Neural progenitor cell (in vitro differentiated cells): ENCODE data around the gene ADAMTSL1.

Experiments used
- EZH2phosphoT487 ChIP-seq: fragments of 200-600 bp; sonication (generic); IDR thresholded peaks from 2 replicates; pipeline ENCODE4 v1.6.1; 2017; ENCODE audit warnings: antibody characterized with exemption
- TF ChIP-seq, protein P1 (sequence below): fragments of 200-600 bp; sonication (generic); IDR thresholded peaks from 2 replicates; pipeline ENCODE4 v1.5.1; 2017; ENCODE audit warnings: antibody characterized with exemption, mild to moderate bottlenecking

- TF ChIP-seq, protein P1, sequence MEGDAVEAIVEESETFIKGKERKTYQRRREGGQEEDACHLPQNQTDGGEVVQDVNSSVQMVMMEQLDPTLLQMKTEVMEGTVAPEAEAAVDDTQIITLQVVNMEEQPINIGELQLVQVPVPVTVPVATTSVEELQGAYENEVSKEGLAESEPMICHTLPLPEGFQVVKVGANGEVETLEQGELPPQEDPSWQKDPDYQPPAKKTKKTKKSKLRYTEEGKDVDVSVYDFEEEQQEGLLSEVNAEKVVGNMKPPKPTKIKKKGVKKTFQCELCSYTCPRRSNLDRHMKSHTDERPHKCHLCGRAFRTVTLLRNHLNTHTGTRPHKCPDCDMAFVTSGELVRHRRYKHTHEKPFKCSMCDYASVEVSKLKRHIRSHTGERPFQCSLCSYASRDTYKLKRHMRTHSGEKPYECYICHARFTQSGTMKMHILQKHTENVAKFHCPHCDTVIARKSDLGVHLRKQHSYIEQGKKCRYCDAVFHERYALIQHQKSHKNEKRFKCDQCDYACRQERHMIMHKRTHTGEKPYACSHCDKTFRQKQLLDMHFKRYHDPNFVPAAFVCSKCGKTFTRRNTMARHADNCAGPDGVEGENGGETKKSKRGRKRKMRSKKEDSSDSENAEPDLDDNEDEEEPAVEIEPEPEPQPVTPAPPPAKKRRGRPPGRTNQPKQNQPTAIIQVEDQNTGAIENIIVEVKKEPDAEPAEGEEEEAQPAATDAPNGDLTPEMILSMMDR = no peak
- no peak for TF ChIP-seq EZH2phosphoT487
Observed at GRCh38 chr9:18707061-18707461, 233.1 kb downstream of the ADAMTSL1 start.
